ENCODE measurements around the gene MACROH2A1.
A peak's percentile ranks its signal among the peaks of the same experiment; 100 is the strongest.

The MACROH2A1 gene

DNA sequence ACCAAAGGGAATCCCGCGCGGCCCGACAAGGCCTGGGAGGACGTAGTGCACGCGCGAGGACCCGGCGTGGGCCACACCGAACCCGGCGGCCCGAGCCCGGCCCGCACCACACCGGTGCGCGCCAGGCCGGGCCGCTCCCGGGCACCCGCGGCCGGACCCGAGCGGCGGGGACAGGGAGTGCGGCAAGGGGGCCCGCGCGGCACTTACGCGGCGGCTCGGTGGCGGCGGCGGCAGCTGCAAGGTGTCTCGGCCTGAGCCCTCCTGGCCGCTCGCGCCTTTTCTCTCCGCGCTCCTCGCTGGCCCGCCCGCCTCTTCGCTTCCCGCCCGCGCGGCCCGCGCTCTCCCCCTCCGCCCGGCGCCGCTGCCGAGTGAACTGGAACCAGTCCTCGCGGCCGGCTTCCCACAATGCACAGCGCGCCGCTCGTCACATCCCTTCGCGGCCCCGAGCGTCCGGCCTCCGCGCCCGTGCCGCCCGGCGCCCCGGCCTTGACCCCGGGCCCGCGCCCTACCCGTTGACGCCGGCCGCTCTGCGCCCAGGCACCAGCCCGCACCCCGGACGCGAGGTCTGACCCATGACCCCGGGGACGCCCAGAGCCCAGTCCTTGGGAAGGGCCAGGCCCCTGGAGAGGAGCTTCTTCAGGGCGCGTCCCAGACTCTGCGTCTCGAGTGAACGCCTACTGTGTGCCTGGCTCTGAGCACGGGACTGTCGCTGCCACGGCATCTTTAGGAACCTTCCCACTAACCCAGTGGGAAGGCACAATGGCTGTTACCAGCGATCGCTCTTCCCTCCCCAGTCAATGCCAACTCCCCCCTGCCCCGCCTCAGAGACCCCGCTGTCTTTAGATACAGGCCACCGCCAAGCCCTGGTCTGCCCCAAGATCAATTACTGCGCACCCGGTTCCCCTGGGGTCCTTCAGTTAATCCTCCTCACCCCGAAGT, at the start of gene MACROH2A1:
Gene MACROH2A1 (minus strand): TSS at position 377 of the 939 bp plus-strand sequence. CDS start 10,138 bp downstream, outside the sequence.
- H3K4me3 ChIP-seq (ENCODE audit: low read length), result peak within 1 kb of the TSS; percentile 97
- no peak for TF ChIP-seq ZNF274 (IDR thresholded peaks at IDR 0.05; ENCODE audit: low read depth, low read length)

DNA sequence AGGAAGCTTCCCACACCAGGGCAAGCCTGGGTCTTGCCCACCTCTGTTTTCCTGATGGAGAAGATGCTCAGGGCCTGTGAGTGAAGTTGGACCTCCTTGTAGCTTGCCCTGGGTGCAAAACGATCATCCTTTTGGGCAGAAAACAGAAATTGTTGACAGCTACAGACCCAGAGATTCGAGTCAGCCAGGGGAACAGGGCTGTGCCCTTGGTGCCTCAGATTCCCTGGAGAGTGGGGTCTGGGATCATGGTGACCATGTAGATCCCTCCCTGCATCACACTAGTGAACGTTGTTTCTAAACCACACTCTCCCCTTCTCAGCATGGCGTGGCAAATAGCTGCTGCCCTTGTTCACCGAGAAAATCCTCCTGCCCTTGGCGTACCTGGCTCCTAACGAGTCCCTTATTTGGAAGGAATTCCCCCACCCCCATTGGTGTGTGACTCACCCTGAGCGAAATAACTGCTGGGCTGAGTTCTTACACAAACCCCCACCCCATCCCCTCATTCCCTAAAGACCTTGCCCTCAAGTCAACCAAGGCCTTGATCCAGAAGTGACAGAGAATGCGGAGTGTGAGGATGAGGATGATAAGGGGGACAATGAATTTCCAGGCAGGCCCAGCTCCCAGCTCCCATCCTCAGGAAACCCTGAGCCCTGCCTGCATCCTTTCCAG, 49.2 kb upstream of the MACROH2A1 start:
- H3K4me3 ChIP-seq (ENCODE audit: low read length), result no peak overlapping the region
- TF ChIP-seq ZNF274 (IDR thresholded peaks at IDR 0.05; ENCODE audit: low read depth, low read length), result no peak

DNA sequence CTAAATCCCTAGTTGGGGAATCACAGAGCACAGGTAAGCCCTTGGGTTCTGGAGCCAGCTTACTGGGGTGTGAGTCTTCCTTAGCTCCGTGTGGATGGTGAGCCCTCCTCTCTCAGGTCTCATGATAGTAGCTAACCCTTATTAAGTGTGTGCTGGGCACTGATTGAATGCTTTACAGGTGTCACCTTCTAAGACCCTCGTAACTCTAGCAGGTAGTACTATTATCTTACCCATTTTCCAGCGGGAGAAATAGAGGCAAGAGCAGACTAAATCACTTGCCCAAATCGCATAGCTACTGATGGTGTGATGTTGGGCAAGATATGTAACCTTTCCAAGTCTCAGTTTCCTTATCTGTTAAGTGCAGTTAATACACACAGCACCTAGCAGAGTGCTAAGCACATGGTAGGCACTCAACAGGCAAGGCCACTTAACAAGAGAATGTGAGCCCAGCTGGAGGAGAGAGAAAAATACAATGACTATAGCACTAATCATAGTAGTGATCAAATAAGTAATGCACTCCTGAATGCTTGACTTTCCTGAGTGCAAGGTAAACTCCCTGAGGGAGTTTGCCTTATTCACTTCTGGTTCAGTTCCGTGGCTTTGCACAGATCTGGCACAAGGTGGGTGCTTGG, 48.4 kb upstream of the MACROH2A1 start, which contains the start of gene DCANP1:
Gene DCANP1 (minus strand): TSS at position 51 of the 632 bp plus-strand sequence. CDS start 240 bp downstream, outside the sequence.
- no peak for TF ChIP-seq ZNF274 (IDR thresholded peaks at IDR 0.05; ENCODE audit: low read depth, low read length)
- H3K4me3 ChIP-seq (ENCODE audit: low read length), result no peak within 1 kb of the TSS

DNA sequence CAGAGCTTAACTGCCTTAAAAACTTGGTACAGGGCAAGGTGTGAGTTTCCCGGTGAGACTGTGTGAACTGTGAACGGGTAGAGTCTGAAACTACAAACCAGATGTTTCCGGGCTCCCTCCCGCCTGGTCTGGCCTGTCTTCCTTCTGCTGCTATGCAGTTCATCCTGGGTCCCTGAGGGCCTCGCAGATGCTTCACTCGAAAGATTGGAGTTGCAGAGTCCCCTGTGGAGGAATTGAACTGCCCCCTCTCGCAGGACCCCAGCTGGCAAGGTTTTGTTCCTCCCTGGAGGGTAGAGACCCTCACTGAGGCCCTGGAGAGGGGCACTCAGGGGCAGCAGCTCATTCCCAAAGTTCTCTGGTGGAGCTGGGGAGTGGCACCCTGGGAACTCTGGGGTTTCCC, 47.6 kb upstream of the MACROH2A1 start:
- no peak for TF ChIP-seq ZNF274 (IDR thresholded peaks at IDR 0.05; ENCODE audit: low read depth, low read length)
- H3K4me3 ChIP-seq (ENCODE audit: low read length), result no peak overlapping the region

DNA sequence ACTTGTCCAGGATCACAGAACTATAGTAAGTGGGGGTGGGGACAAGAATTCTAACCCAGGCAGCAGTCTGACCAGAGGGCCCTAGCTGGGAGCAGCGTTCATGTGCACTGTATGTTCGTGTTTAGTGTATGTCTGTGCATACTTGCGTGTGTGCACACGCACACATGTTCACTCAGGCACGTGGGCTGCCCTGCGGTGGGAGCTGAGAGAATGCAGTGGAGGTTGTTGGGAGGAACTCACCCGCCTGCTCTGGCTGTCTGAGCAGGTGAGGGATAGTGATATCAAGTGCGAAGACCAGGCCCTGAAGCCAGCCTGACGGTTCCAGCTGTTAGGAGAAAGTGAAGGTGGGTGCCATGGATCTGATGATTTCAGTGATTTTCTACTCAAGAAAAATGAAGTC, 47.2 kb upstream of the MACROH2A1 start:
- TF ChIP-seq ZNF274 (IDR thresholded peaks at IDR 0.05; ENCODE audit: low read depth, low read length), result no peak
- no peak overlapping the region for H3K4me3 ChIP-seq (ENCODE audit: low read length)

DNA sequence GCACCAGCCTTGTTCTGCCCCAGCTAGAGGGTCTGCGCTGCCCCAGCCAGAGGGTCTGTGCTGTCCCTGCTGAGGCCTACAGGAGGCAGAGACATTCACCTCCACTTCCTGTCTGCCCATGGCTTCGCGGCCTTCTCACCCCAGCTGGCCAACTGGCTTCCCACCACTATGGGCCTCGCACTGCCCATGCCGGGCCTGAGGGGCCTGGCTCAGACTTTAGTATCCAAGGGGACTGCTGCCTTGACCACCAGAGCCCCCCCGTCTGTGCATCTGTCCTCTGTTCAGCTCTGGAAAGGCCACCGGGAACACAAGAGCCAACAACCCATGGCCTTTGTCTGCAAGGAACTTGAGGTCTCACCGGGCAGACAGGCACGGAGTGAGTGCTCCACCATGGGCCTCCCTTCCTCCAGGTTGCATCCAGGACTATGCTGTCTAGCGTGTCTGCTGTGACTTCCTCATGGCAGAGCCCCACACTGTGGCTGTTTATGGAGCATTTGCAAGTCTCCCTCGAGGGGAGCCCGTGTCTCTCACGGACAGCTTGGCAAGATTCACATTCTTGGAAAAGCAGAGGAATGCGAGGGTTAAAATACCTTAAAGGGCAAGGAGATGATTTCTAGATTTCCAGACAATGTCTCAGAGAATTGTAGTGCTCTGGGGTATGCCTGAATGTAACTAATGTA, 46.4 kb upstream of the MACROH2A1 start:
- H3K4me3 ChIP-seq (ENCODE audit: low read length), result no peak overlapping the region
- TF ChIP-seq ZNF274 (IDR thresholded peaks at IDR 0.05; ENCODE audit: low read depth, low read length), result no peak

DNA sequence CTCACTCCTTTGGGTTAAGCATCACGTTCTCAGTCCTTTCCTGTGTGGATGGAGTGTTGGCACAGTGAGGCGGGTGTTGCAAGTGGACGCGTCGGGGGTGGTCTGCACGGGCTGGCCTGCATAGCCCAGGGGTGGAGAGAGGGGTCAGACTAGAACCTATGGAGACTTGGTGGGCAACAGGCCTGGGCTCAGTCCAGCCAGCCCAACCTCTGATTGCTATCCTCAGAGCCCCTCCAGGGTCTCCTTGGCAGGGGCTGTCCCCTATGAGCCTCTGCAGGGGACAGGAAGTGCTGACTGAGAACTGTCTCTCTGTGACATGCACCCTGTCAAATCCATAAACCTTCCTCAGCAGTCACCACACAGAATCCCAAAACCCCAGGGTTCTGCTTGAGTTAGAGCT, 45.9 kb upstream of the MACROH2A1 start:
- H3K4me3 ChIP-seq (ENCODE audit: low read length), result no peak overlapping the region
- TF ChIP-seq ZNF274 (IDR thresholded peaks at IDR 0.05; ENCODE audit: low read depth, low read length), result no peak

DNA sequence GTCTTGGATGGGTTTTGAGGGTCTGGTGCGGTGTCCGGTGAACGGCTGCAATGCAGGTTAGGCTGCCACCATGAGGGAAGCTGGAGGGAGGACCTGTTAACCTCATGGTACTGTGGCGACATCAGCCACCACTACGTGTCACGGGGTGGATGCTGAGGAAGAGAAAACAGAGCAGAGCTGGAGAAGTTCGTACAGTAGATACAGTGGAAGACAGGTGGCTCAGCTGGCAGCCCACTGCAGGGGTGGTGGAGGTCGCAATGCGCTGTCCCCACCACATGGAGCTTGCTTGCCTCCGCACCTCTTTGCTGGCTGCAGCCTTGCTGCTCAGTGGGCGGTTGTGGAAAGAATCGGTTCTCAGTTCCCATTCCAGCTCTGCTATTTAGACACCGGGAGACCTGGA, 45.3 kb upstream of the MACROH2A1 start:
- TF ChIP-seq ZNF274 (IDR thresholded peaks at IDR 0.05; ENCODE audit: low read depth, low read length), result no peak
- H3K4me3 ChIP-seq (ENCODE audit: low read length), result no peak overlapping the region

DNA sequence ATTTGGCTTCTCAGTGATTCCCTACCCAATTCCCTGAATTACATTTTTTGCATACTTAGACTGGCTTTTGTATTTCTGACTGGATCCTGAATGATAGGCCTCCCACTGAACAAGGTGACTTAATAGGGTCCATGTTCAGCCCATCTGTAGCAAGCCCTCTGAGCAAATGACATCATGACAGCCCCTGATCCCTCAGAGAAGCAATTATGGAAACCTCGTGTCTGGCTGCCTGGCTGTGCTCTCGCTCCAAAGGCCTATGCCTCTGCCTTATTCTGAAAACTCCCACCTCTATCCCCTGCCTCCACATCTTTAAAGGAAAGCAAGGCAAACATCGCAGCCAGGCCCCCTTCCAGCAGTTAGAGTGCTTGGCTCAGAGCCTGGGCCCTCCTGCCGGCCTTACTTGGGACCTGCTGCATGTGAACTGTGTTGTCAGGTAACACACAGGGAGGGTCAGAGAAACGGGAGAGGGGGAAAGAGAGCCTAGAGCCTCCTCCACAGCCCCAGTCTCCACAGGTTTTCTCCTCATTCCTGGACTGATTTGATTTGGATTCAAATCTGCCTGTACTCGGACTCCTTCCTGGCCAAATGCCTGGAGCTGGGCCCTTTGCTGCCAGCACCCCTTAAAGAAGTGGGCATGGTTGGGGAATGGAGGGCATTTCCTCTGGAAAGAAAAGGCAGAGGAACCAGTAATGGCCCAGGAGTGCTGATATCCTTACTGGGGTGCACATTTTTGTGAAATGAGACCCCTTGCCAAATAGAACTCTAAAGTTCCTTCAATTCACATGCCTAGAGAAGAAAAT, 44.3 kb upstream of the MACROH2A1 start:
- no peak overlapping the region for H3K4me3 ChIP-seq (ENCODE audit: low read length)
- TF ChIP-seq ZNF274 (IDR thresholded peaks at IDR 0.05; ENCODE audit: low read depth, low read length), result no peak

DNA sequence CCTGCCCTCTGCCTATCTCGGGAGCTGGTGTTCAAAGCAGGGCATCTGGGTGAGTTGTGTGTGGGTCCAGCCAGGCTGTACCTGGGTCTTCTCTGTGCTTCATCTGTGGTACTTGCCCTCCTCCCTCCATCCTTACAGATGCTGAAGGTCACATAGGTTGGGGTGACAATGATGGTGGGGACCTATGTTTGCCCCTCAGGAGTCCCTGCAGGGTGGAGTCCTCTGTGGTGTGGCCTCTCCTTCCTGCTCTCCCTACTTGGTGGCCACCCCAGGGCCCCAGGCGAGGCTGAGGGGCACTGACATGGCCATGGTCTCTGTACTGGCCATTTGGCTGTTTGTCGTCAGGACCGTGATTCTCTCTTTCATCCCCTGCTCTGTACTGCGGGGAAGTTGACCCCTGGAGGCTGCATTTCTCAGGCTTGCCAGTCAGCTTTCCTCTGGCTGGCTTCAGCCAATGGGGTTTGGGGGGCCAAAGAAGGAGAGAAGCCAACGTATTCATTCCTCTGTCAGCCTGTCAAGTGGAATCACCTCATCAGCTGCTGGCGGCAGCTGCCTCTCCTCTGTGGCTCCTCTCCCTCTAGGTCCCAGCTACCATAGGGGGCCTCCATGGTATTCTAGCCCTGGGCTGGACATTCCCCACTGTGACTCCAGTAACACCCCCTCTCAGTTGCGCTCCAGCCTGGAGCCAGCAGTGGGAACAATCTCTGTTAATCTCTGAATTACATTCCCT, 43.6 kb upstream of the MACROH2A1 start:
- no peak overlapping the region for H3K4me3 ChIP-seq (ENCODE audit: low read length)
- TF ChIP-seq ZNF274 (IDR thresholded peaks at IDR 0.05; ENCODE audit: low read depth, low read length), result no peak

DNA sequence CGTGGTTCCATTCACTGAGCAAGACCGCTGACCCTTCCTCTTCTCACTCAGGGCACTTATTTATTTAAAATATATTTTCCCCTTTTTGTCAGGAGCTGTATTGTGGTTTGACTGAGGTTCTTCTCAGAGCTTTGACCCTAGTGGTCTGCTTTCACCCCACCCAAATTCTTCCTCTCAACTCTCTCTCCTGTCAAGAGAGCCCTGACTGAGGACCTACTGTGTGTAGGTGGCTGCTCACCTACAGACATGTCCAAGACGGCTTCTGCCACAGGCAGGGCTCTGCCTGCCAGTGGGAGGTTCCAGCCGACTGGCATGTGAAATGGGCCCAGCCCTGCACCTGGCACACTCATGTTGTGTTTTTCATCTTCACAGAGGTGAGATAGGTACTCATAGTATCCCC, 42.9 kb upstream of the MACROH2A1 start:
- no peak overlapping the region for H3K4me3 ChIP-seq (ENCODE audit: low read length)
- no peak for TF ChIP-seq ZNF274 (IDR thresholded peaks at IDR 0.05; ENCODE audit: low read depth, low read length)

DNA sequence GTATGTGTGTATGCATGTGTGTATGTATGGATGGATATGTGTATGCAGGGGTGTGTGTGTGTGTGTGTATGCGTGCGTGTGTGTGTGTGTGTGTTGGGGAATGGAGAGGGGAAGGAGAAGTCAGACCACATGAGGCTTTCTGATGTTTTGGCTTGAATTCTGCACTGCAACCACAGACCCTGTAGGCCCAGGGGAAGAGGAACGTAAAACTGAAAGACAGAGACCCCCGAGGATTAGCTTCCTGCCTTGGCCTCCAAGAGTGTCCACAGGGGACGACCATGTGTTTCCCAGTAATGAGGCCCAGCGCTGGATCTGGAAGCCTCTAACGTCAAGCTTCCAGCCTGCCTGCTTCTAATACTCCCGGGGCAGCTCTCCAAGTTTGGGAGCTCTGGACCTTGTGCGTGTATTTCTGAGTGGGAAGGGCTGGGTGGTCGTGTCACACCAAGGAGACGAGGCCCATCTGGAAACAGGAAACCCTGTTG, 42.4 kb upstream of the MACROH2A1 start:
- TF ChIP-seq ZNF274 (IDR thresholded peaks at IDR 0.05; ENCODE audit: low read depth, low read length), result no peak
- H3K4me3 ChIP-seq (ENCODE audit: low read length), result no peak overlapping the region
